HG03159 (cell line): Measurements from ENCODE around the gene PIK3CG.
"Not testable (repeated sequence)": the region's sequence is repeated elsewhere in the genome, so short reads cannot be mapped to it uniquely, and the experiment has no call there.

Experiments used
- ATAC-seq: cut with Tn5 transposase; IDR thresholded peaks from one replicate; pipeline ENCODE4 v1.9.1; 2021; ENCODE audit warnings: mild to moderate bottlenecking, moderate library complexity; ENCODE audit not compliant: unreplicated experiment

Gene PIK3CG

DNA sequence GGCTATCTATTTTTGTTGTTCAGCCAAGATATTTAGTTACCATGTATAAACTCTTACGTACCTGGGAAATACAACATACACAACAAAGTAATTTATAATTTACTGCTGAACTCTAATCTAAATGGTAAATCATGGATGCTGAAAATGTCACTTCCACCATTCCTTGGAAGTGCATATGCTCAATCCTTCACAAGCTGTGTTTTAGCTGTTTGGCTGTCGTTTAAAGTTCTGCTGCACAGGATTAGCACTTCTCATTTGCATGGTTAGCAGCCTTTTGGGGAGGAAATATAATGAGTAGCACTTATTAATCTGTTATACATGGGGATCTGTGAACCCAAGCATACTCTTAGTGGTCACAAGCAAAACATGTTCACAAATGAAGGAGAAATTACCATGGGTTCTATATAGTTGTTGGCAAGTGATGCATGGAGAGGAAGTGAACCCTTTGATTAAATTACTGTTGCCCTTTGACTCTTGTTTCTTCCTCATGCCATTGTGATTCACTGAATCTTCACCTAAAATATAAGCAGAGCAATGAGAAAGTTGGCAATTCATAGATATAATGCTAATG is 18.5 kb downstream of the PIK3CG start:
- peak; percentile 62 for ATAC-seq

DNA sequence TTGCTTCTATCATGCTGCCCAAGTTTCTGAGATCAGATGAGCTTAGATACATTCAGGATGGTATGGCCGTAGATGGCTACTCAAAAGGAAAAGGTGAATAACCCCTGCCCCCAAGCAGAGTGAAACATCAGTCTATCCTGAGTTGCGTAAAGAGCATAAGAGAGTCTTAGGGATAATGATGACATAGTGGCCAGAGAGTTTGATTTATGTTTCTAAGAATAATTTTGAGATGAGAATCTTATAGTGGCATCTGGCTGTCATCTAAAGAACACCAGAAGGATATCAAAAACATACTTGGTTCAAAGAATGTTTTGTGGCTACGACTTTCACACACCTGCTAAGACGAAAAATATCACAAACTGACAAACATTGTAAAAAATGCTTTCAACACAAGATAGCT is 20.6 kb downstream of the PIK3CG start:
- no peak for ATAC-seq

DNA sequence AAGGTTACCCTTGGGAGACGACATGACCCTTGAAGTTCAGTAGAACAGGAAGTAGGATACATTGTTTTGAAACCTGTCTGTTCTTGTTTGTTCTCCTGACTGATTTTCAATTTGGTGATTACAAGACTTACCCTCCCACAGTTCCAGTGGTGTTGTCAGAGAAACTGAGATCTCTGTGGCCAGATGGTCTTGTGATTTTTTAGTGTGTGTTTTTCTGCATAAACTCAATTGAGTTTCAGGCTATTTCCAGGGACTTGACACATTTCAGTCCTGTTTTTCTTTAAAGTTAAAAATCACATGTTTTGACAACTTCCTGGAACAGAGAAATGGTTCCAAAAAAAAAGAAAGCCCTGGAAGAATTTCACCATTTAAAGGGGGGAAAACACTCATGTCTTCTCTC is 22.3 kb downstream of the PIK3CG start:
- ATAC-seq: no peak

DNA sequence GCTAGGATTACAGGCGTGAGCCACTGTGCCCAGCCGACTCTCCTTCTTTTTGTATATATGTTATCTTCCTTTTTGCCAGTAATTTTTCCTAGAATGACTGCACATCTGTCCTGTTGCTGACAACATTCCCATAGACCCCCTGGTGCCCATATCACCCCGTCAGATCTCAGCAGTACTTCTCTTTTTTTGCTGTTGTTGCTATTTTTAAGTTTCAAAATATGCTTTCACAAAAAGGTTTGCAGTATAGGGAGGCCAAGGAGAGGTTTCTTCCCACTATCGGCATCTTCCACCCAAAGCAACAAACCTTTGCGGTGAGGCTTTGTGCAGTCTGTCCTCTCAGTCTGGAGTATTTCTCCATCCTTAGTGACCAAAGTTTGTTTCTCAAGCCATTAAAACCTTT is 23.1 kb downstream of the PIK3CG start:
- no peak for ATAC-seq

- no peak for ATAC-seq
These were observed 25.9 kb downstream of the PIK3CG start for GRCh38 chr7:106890952-106891351.

- ATAC-seq: no peak
These were observed 26.7 kb downstream of the PIK3CG start for GRCh38 chr7:106891548-106892410.

- no peak for ATAC-seq
These were observed 28.5 kb downstream of the PIK3CG start for GRCh38 chr7:106893591-106893990.

- peak; percentile 93 for ATAC-seq
These were observed 30.3 kb downstream of the PIK3CG start for GRCh38 chr7:106895246-106895864.

DNA sequence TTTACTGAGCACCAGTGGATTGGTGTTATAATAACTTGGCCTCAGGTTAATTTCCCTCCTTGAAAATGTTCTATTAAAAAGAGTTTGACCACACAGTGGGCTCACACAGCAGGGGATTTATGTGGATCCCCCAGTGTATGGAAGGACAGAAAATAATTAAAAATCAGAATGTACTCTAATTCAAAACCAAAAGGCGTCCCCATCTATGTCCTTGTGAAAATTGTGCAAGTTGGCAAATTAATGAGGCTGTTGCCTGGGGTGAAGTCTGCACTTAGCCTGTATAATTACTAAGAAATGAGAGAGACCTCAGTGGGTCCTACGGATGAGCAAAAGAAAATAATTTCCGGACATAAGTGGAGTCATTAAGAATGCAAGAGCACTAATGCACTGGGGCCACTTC is 31.1 kb downstream of the PIK3CG start:
- no peak for ATAC-seq

GRCh38 chr7:106897553-106897952 is 32.5 kb downstream of the PIK3CG start:
- ATAC-seq: not testable (repeated sequence)

GRCh38 chr7:106898967-106899366 is 33.9 kb downstream of the PIK3CG start:
- not testable (repeated sequence) for ATAC-seq

- no peak for ATAC-seq
These were observed 36.9 kb downstream of the PIK3CG start for GRCh38 chr7:106901828-106902441.

- no peak for ATAC-seq
These were observed 40.7 kb downstream of the PIK3CG start for GRCh38 chr7:106905734-106906133.

- no peak for ATAC-seq
These were observed 46.9 kb downstream of the PIK3CG start for GRCh38 chr7:106911959-106912358.

DNA sequence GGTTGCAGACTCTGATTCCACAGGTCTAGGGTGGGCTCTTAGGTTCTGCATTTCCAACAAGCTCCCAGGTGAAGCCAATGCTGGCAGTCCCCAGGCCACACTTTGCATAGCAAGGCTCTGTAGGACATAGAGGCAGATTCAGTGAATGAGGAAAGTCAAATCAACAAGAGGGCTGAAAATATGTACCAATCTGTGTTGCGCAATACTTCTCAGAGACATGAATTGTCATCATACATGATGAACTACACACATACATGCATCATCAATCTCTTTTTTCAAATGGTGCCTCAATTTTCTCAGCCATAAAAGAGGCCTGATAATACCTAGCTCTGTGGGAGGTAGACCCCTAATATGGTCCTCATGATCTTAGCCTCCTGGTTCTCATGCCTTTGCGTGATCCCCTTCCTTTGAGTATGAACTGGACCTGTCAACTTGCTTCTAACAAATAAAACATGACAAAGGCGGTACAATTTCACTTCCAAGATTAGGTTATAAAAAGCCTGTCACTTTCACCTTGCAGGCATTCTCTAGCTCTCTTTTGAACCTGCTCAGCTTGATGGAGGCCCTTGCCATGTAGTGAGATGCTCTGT is 49.0 kb downstream of the PIK3CG start:
- no peak for ATAC-seq

GRCh38 chr7:106915407-106915806 is 50.3 kb downstream of the PIK3CG start:
- no peak for ATAC-seq

DNA sequence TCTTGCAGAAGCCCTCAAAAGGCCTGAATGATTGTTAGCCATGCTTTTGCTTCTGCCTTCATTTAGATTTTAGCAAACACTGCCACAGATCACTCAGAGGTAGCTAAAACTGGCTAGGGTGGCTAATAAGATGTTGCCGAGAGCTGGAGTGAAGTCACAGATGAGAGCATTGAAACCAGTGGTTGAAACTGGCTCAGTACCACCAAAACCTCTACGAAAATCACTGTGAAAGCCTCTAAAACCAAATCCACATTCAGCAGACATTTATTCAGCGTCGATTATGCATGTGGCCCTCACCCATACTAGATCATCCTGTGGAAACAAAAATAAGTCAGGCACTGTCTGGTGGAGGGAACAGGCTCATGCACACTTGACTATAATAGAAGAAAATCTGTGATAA is 50.8 kb downstream of the PIK3CG start:
- ATAC-seq: peak; percentile 90

GRCh38 chr7:106916679-106917078 is 51.6 kb downstream of the PIK3CG start:
- no peak for ATAC-seq

GRCh38 chr7:106918991-106919390 is 53.9 kb downstream of the PIK3CG start:
- no peak for ATAC-seq

DNA sequence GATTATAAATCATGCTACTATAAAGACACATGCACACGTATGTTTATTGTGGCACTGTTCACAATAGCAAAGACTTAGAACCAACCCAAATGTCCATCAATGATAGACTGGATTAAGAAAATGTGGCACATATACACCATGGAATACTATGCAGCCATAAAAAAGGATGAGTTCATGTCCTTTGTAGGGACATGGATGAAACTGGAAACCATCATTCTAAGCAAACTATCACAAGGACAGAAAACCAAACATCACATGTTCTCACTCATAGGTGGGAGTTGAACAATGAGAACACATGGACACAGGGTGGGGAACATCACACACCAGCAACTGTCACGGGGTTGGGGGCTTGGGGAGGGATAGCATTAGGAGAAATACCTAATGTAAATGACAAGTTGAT is 59.4 kb downstream of the PIK3CG start:
- ATAC-seq: not testable (repeated sequence)

- no peak for ATAC-seq
These were observed 61.8 kb downstream of the PIK3CG start for GRCh38 chr7:106926892-106927291.
